Brain pericyte (primary cell): ENCODE data around the gene TMEM138.

ENCODE experiments used
- DNase-seq: peaks from one replicate; pipeline ENCODE4 v3.0.0-alpha.2; 2012; ENCODE audit warnings: low read depth, low spot score

The TMEM138 gene

DNA sequence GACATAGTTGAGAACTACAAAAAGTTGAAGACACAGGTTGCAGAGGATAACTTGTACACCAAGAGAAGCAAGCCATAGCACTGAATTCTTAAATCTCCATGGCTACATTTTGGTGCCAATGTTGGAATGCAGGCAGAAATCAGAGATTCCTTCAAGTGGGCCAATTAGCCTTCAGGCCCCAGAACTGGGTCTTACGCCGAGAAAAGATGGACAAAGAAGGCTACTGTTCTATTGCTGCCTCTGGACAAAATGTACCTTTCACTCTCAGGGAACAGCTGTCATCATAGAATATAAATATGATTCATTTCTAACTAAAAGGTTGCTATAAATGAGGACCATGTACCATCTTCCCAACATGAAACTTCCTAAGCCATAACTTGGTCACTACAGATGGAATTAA is 43.9 kb downstream of the TMEM138 start:
- DNase-seq: no peak

DNA sequence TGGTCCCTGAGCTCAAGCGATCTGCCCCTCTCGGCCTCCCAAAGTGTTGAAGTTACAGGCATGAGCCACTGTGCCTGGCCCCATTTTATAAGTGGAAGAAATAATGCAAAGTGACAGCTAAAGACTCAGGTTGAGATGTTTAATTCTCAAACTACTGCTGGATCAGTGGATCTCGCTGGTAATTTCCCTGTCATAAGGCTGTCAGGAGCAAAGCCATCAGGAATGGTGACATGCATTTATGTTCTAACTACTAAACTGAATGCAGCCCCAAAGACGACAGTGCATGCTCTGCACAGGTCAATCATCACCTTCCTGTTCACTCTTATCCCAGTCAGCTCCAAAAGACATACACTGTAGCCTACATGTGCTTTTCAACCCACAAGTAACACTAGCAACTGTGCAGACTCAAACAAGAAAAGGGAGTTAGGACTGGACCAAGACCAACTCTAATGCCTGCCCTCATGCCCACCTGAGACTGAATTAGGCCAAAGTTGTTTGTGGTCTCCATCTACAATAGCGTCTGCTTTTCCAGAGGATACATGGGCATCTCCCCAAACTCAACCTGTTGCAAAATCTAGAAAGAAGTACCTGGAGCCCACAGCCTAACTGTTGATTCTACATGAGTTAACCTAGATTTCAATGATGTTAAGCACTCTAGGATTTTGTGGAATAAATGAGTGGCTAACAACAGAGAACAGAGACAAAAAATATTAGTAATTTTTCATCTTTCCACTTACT is 45.0 kb downstream of the TMEM138 start:
- DNase-seq: no peak

DNA sequence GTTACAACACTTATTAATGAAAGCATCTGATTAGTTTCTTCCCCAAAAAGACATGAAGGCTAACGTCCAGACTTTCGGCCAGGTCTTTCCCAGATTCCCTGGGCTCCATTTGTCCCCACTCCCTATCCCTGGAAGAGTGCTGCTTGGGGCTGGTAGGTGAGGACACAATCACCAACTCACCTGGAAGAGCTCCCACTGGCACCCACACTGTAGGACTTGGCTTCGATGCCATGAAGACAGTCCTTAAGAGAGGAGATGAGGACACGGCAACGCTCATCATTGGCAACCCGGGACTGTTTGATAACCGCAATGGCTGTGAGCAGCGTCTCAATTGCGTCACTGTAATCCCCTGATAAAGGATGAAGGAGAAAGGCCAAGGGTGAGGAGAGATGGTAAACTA is 49.4 kb downstream of the TMEM138 start:
- DNase-seq: no peak

DNA sequence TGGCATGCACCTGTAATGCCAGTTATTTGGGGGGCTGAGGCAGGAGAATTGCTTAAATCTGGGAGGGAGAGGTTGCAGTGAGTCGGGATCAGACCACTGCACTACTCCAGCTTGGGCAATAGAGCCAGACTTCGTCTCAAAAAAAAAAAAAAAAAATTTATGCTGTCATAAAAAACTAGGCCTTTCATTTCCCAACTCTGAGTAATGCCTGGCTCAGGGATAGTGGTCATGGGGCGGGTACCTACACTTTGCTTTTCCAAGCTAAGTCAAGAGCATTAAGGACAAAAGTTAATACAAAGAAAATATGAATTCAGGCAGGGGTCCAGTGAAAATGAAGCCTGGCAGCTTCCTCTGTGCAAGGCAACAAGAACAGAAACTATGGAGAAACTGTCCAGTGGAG is 51.3 kb downstream of the TMEM138 start:
- no peak for DNase-seq

DNA sequence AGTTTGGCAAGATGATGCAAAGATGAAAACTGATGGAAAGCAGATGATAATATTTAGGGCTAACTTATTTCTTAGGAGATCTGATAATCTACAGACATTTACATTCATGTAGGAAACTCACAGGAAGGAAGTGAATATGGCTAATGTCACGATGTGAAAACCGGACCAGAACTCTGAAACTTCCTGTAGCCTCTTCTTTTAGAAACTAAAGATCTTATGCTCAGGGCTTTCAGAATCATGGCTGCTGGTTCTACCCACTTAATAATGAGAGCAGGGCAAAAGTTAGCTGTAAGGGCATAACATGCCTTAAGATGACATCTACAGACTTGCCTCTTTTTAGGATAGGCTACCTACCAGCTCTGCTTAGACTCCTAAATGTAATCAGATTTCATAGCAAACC is 52.4 kb downstream of the TMEM138 start:
- DNase-seq: no peak

DNA sequence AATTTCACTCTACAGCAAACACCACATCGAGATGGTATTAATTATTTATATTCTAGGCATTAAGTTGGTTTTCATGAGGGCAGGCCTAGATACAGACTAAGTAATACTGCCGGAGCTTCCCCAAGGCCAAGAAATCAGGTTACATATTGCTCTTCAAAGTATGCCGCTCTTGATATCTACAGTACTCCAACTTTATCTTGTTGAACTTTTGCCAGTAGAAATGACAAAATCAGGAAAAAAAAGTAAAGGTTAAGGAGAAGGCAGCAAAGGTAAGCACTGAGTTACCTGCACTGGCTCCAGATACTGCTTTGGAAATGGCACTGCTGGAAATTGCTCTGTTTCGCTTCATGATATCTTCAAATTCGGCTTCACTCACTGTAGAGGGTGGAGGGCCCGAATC is 53.2 kb downstream of the TMEM138 start:
- no peak for DNase-seq

DNA sequence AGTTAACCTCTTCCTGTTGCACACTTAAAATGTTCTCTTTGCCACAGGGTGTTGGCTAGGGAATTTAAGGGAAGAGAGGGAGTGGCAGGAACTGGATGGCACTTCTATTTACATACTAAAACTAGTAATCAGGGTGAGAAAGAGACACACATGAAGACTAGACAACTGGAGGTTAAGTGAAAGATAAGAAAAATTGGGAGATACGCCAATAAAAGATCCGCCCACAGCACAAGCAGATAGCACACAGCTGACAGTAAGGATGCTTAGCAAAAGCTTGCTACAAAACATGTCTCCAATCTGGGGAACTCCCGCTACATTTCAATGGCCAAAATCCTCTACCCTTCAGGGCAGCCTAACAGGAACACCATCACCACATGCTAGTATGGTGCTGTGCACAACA is 54.8 kb downstream of the TMEM138 start:
- no peak for DNase-seq

DNA sequence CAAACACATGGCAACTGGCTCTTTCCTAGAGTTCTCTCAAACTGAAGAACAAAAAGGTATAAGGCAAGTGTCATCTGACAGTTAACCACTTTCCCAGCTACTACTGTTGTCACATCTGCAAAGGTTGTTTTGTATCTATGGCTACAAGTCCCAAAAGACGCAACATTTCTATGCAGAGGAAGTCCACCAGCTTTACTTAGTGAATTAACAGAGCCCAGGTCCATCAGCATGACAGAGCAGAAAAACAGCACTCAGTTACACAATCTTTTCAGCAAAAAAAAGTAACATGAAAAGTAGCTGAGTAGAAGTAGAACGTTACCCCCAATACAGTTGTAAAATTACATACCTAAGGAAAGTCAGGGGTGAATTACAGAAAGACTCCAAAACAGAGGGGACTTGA is 55.5 kb downstream of the TMEM138 start:
- DNase-seq: no peak

DNA sequence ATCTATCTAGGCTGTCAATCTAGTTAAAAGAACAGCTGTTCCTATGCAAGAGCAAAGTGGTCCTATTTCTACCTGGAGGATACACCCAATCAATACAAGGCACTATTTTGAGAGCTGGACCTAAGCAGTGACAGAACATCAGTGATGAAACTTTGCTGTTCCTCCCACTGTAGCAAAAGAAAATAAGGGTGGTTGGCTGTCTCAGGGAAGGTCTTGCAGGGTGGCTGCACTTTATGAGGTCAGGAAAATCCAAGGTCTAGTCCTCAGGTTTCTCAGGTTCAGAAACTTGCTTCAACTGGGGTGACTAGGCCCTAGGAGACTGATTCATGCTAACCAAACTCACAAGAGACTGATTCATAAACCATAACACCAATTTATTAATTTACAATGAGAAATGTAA is 56.0 kb downstream of the TMEM138 start:
- DNase-seq: no peak
